ENCODE measurements around the gene DNMT1. TPM values are rescaled to one million over a fixed set of nuclear protein-coding genes. Genes with fewer than 3 reads are reported as not detected.

Gene DNMT1
- polyA plus RNA-seq, 1 of the 3 experiments (the other 2 are of a cell fraction) = 58.3 TPM

DNA sequence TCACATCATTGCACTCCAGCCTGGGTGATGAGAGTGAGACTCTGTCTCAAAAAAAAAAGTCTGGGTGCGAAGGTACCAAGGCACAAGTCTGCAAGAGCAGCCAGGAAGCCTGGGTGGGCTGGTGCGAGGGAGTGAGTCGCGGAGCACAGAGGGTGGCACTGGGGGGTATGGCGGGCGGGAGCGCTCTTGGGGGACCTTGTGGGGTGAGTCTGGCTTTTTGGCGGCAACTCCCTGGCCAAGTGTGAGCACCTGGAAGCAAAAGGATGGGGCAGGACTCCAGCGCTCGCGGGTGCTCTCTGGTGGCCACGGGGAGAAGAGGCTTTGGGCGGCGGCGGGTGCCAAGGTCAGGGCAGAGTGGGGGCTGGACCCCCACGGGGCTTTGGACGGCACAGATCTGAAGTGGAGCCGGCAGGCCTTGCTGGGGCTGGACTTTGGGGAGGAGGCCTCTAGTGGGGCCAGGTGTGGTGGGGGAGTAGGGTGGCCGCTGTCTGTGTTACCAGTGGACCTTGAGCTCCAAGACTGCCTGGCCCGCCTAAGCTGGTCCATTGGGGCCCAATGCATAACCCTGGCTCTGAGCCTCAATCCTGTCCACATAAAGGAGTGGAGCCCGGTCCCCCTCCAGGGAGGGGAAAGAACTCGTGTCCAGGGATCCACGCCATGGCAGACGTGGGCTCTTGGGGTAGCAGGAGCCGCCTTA, 81.7 kb downstream of the DNMT1 start (continued):
- TF ChIP-seq, protein P1, sequence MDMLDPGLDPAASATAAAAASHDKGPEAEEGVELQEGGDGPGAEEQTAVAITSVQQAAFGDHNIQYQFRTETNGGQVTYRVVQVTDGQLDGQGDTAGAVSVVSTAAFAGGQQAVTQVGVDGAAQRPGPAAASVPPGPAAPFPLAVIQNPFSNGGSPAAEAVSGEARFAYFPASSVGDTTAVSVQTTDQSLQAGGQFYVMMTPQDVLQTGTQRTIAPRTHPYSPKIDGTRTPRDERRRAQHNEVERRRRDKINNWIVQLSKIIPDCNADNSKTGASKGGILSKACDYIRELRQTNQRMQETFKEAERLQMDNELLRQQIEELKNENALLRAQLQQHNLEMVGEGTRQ (IDR thresholded peaks at IDR 0.05; ENCODE audit: borderline replicate concordance, low read depth, low read length) = no peak
- no peak for TF ChIP-seq RXRA (IDR thresholded peaks at IDR 0.05; ENCODE audit: borderline replicate concordance, low read depth)
- no peak for TF ChIP-seq GATA2 (CRISPR knock-in tag; IDR thresholded peaks at IDR 0.05)
- no peak for TF ChIP-seq YY1 (IDR thresholded peaks at IDR 0.05; ENCODE audit: low read depth)
- TF ChIP-seq, protein P2, sequence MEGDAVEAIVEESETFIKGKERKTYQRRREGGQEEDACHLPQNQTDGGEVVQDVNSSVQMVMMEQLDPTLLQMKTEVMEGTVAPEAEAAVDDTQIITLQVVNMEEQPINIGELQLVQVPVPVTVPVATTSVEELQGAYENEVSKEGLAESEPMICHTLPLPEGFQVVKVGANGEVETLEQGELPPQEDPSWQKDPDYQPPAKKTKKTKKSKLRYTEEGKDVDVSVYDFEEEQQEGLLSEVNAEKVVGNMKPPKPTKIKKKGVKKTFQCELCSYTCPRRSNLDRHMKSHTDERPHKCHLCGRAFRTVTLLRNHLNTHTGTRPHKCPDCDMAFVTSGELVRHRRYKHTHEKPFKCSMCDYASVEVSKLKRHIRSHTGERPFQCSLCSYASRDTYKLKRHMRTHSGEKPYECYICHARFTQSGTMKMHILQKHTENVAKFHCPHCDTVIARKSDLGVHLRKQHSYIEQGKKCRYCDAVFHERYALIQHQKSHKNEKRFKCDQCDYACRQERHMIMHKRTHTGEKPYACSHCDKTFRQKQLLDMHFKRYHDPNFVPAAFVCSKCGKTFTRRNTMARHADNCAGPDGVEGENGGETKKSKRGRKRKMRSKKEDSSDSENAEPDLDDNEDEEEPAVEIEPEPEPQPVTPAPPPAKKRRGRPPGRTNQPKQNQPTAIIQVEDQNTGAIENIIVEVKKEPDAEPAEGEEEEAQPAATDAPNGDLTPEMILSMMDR (IDR thresholded peaks at IDR 0.05) = peak; percentile 52
- peak; percentile 8; the same call in 1 of the 2 replicates for TF ChIP-seq SIN3A (IDR thresholded peaks at IDR 0.05; ENCODE audit: borderline replicate concordance, low read depth, low read length)
- TF ChIP-seq RCOR1 (IDR thresholded peaks at IDR 0.05; ENCODE audit: low read length) = no peak

DNA sequence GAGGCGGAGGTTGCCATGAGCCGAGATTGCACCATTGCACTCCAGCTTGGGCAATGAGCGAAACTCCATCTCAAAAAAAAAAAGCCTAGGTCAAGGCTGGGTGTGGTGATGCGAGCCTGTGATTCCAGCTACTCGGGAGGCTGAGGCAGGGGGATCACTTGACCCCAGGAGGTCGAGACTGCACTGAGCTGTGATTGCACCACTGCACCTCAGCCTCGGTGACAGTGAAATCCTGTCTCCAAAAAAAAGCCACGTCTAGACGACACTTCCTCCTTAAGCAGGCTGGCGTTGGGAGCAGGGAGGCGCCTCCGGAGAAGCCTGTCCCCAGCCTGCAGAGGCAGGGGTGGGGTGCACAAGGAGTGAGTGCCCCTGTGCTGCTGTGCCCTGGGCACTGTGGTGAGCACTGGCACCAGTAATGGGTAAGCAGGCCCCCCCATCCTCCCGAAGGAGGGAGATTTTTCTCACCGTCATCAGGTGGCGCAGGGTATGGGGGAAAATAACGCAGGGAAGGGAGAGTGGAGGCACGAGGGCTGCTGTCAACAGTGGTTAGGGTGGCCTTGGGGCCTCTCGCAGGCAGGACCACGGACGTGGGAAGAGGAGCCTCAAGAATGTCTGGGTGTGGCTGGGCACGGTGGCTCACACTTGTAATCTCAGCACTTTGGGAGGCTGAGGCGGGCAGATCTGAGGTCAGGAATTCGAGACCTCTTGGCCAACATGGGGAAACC, 82.6 kb downstream of the DNMT1 start:
- no peak for TF ChIP-seq EZH2phosphoT487 (IDR thresholded peaks at IDR 0.05; ENCODE audit: borderline replicate concordance, low read depth)
- TF ChIP-seq, protein P3, sequence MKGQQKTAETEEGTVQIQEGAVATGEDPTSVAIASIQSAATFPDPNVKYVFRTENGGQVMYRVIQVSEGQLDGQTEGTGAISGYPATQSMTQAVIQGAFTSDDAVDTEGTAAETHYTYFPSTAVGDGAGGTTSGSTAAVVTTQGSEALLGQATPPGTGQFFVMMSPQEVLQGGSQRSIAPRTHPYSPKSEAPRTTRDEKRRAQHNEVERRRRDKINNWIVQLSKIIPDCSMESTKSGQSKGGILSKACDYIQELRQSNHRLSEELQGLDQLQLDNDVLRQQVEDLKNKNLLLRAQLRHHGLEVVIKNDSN (IDR thresholded peaks at IDR 0.05; ENCODE audit: borderline replicate concordance, low read depth) = no peak
- no peak for TF ChIP-seq MEF2A (IDR thresholded peaks at IDR 0.05; ENCODE audit: borderline replicate concordance, low read depth)
- no peak for TF ChIP-seq FOSL2 (IDR thresholded peaks at IDR 0.05; ENCODE audit: borderline replicate concordance, low read depth)
- TF ChIP-seq RCOR1 (IDR thresholded peaks at IDR 0.05; ENCODE audit: low read length) = no peak
- no peak; the same call in 1 of the 2 replicates for TF ChIP-seq POLR2AphosphoS5 (IDR thresholded peaks at IDR 0.05; ENCODE audit: low read depth, low read length)
- TF ChIP-seq MXI1 (IDR thresholded peaks at IDR 0.05; ENCODE audit: low read depth, low read length) = no peak
- TF ChIP-seq EP300 (IDR thresholded peaks at IDR 0.05; ENCODE audit: borderline replicate concordance in 1 of 2, low read depth in 1 of 2, low read length in 1 of 2) = no peak
- no peak for TF ChIP-seq NRF1 (IDR thresholded peaks at IDR 0.05; ENCODE audit: low read depth, low read length)
- TF ChIP-seq CHD2 (IDR thresholded peaks at IDR 0.05; ENCODE audit: low read length, partially characterized antibody) = no peak
- no peak for TF ChIP-seq FOXJ3 (CRISPR knock-in tag; IDR thresholded peaks at IDR 0.05)
- TF ChIP-seq RXRA (IDR thresholded peaks at IDR 0.05; ENCODE audit: borderline replicate concordance, low read depth) = no peak
- no peak for TF ChIP-seq ELF1 (IDR thresholded peaks at IDR 0.05)
- TF ChIP-seq GABPA (IDR thresholded peaks at IDR 0.05; ENCODE audit: low read depth) = no peak
- TF ChIP-seq SMC3 (IDR thresholded peaks at IDR 0.05; ENCODE audit: low read depth, low read length) = no peak
- TF ChIP-seq, protein P4, sequence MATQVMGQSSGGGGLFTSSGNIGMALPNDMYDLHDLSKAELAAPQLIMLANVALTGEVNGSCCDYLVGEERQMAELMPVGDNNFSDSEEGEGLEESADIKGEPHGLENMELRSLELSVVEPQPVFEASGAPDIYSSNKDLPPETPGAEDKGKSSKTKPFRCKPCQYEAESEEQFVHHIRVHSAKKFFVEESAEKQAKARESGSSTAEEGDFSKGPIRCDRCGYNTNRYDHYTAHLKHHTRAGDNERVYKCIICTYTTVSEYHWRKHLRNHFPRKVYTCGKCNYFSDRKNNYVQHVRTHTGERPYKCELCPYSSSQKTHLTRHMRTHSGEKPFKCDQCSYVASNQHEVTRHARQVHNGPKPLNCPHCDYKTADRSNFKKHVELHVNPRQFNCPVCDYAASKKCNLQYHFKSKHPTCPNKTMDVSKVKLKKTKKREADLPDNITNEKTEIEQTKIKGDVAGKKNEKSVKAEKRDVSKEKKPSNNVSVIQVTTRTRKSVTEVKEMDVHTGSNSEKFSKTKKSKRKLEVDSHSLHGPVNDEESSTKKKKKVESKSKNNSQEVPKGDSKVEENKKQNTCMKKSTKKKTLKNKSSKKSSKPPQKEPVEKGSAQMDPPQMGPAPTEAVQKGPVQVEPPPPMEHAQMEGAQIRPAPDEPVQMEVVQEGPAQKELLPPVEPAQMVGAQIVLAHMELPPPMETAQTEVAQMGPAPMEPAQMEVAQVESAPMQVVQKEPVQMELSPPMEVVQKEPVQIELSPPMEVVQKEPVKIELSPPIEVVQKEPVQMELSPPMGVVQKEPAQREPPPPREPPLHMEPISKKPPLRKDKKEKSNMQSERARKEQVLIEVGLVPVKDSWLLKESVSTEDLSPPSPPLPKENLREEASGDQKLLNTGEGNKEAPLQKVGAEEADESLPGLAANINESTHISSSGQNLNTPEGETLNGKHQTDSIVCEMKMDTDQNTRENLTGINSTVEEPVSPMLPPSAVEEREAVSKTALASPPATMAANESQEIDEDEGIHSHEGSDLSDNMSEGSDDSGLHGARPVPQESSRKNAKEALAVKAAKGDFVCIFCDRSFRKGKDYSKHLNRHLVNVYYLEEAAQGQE (IDR thresholded peaks at IDR 0.05; ENCODE audit: low read depth, low read length) = no peak
- TF ChIP-seq YY1 (IDR thresholded peaks at IDR 0.05; ENCODE audit: low read depth) = no peak
- no peak for TF ChIP-seq NFIC (IDR thresholded peaks at IDR 0.05; ENCODE audit: borderline replicate concordance)
- TF ChIP-seq RFX5 (IDR thresholded peaks at IDR 0.05; ENCODE audit: low read length) = no peak
- Histone ChIP-seq H2AFZ (ENCODE audit: low read depth) (no peak overlapping the region), H4K20me1 (ENCODE audit: insufficient read depth) (peaks cover 8% of the 10 kb centered on the region; the same call in 1 of the 2 replicates), H3K9me3 (no peaks in the 10 kb centered on the region), H3K9ac (no peak overlapping the region), H3K4me1 (ENCODE audit: control insufficient read depth in 1 of 2, insufficient read depth in 2 of 2, low read depth in 1 of 2, low read length in 1 of 2) (peaks cover 0 to 12% of the 10 kb centered on the region in 2 experiments; a peak in 1 of 4 replicates), H3K79me2 (ENCODE audit: insufficient read depth) (peaks cover 20% of the 10 kb centered on the region), H3K27ac (ENCODE audit: low read depth in 2 of 2, low read length in 1 of 2) (no peak overlapping the region), H3F3A (replicated peaks; ENCODE audit: insufficient read depth) (peaks cover 28% of the 10 kb centered on the region), H3K27me3 (ENCODE audit: insufficient read depth) (no peaks in the 10 kb centered on the region), H3K36me3 (replicated peaks in 1 of 2; ENCODE audit: control insufficient read depth in 1 of 2, insufficient read depth in 2 of 2, low read length in 1 of 2) (peaks cover 31 to 57% of the 10 kb centered on the region in 2 experiments), H3K9me2 (no peaks in the 10 kb centered on the region), H3K4me3 (ENCODE audit: low read depth in 2 of 2, low read length in 1 of 2) (no peak overlapping the region), H3K4me2 (no peak overlapping the region)
- CTCF ChIA-PET = interaction anchor here (0.8 to 2.1 kb wide), 3 partner anchors 13 to 181 kb away, joined by 3 to 11 read pairs (median 3); no protein-coding TSS in a partner anchor
- peak; percentile 28 for DNase-seq
- WGBS (ENCODE audit: low lambda C conversion rate) = 81% methylated on average over 21 of the region's 23 CpGs
- POLR2A ChIA-PET = interaction anchor here (0.8 to 1.3 kb wide), 2 partner anchors 8 to 16 kb away, joined by 3 read pairs; no protein-coding TSS in a partner anchor

Measured in SK-N-SH (cell line).